Esophagus mucosa (tissue), 1 donor: ENCODE results near the gene PPP3CA. TPM values are rescaled to one million over a fixed set of nuclear protein-coding genes. Genes with fewer than 3 reads are reported as not detected.
A peak's percentile ranks its signal among the peaks of the same experiment; 100 is the strongest.

ENCODE experiments used
- ATAC-seq: fragments of 200-7000 bp; cut with Tn5 transposase; one replicate; pipeline ENCODE4 v1.9.1; 2020
- total RNA-seq: library from RNA; stranded (reverse); gene quantifications from one replicate; pipeline ENCODE4 v1.2.4, GENCODE V29; 2023
- donor health status: DM: yes; HTN: yes; CAD: no.

The PPP3CA gene
- total RNA-seq, 1 donor from 2014 or later = 18.5 TPM

DNA sequence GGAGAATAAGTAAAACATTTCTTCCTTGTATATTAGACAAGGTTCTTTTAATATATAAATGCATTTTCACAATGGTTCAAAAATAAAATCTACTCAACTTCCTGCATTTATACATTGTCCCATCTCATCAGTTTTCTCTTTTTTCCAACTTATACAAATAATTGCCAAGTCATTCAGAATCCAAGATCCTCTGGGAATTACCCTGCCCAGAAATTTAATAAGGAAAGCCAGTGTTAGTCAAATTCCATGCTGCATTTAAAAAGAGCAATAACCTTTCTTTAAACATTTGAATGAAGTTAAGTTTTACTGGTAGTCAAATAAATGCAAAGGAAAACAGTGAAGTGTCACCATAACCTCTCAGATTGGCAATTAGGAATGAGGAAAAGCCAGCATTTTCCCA lies 357.9 kb downstream of the PPP3CA start:
- no peak for ATAC-seq

- ATAC-seq = no peak
Measured at GRCh38 chr4:100988876-100989275, 358.4 kb downstream of the PPP3CA start.

GRCh38 chr4:100986360-100986868 lies 360.9 kb downstream of the PPP3CA start:
- ATAC-seq = no peak

GRCh38 chr4:100985576-100985975 lies 361.8 kb downstream of the PPP3CA start:
- no peak for ATAC-seq

DNA sequence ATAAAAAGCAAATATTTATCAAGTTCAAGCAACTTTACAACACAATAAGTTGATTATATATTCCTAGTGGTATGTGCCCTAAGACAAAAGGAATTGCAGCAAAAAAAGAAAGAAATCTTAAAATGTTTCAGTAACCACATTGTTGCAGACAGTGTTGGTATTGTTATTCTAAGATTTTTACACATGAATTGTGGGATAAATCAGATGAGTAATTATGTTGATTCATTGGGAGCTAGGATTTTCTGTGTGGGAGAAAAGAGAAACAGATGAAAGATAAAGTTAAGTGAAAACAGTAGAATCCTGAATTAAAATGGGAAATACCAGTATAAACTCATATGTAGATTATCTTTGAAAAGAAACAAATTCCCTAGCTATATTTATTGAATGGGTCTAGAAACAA lies 362.4 kb downstream of the PPP3CA start:
- ATAC-seq = no peak

- no peak for ATAC-seq
Measured at GRCh38 chr4:100983426-100983825, 363.9 kb downstream of the PPP3CA start.

DNA sequence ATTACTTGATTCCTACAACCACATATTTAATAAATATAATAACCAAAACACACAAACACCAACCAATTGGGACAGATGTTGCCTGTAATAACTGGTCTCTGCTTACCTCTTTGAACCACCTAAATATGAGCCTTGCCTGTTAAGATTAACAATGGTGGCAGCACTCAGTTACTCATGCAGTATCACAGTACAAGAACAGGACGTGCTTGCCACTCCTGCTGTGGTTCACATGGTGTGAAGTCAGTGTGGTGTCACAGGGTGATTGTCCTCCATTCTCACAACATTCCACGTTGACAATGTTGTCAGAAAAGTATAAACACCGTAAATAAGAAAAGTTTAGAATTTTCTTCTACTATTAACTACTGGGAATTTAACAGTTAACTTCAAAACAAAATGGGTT lies 365.0 kb downstream of the PPP3CA start:
- ATAC-seq = peak; percentile 87

DNA sequence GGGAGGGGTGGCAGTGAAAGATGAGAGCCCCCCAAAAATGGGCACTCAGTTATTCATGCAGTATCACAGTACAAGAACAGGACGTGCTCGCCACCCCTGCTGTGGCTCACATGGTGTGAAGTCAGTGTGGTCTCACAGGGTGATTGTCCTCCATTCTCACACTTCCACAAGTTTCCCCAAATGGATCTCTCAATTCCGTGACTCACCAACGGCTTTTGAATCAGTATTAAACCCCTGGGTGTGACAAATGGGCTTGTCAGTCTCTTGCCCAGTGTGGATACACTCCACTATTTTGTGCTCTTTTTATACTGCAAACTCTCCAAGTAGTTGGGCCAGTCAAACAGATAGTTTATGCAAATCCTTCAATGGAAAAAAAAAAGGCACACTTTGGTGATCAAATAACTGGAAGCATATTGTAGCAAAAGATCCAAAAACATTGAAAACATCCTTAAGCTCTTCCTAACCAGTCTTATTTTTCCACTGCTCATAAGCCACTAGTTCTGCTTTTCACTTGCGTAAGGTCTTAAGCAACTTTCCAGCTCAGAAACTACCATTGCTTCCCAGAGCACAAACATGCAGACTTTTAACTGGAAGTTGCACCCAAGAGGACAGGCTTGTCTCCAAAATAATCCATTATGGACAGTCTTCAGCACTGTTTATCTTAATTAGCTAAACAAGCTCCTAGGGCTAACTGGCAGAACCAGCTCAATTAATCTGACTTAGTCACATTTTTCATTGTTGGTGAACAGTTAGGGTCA lies 365.7 kb downstream of the PPP3CA start:
- ATAC-seq = peak; percentile 75

DNA sequence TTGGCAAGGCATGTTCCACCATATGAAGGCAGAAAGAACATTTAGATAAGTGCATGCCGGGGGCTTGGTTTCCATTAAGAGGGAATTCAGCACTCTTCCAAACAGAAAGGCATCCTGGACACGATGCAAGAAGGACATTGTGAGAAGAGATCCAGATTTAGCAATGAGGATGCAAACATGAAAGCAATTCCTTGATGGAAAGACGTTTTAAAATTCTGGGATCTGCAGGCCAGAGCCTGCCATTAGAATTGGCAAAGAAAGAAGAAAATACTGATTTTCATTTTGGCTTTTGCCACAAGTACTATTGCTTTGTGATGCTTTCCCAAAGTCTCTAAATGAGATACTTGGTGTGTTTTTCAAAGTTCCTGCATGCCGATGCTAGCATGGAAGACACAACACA lies 367.6 kb downstream of the PPP3CA start:
- no peak for ATAC-seq

- ATAC-seq = no peak
Measured at GRCh38 chr4:100977746-100978397, 369.5 kb downstream of the PPP3CA start.

GRCh38 chr4:100977274-100977673 lies 370.1 kb downstream of the PPP3CA start:
- no peak for ATAC-seq
